Panc1 (cell line): Measurements from ENCODE around the gene RESF1.

Source experiments
- CTCF ChIP-seq: fragments of 450-650 bp; IDR thresholded peaks from 2 replicates; pipeline ENCODE4 v1.5.1; 2017; ENCODE audit warnings: mild to moderate bottlenecking
- POLR2AphosphoS5 ChIP-seq: IDR thresholded peaks from 2 replicates; pipeline ENCODE4 v1.6.1; 2012; ENCODE audit warnings: mild to moderate bottlenecking, low read depth, low read length, moderate library complexity
- REST ChIP-seq, 2 experiments: IDR thresholded peaks; 2 replicates each; pipeline ENCODE4 v1.6.1; 2011 to 2012; ENCODE audit warnings: low read depth in 2 of 2, control low read depth in 1 of 2, low read length in 1 of 2, mild to moderate bottlenecking in 1 of 2, moderate library complexity in 1 of 2; ENCODE audit not compliant: insufficient read depth in 1 of 2
- SIN3A ChIP-seq: IDR thresholded peaks from 2 replicates; pipeline ENCODE4 v1.6.1; 2012; ENCODE audit warnings: low read depth, mild to moderate bottlenecking, low read length, moderate library complexity, borderline replicate concordance; ENCODE audit not compliant: insufficient read depth

DNA sequence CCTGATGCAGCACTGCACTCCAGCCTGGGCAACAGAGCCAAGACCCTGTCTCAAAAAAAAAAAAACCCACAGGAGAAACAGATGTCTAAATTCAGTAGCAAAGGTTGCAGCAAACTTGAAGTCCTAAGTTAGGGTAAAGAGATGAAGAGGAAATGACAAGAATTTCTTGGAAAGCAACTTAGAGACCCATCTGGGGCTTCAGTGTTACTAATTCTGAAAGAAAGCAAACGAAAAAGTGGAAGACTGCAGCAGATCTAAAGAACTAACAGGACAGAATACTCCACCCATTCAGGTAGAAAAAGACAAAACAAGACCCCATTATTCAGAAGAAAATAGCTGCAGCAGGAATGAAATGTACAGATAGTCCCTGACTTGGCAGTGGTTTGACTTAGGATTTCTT lies 31.9 kb downstream of the RESF1 start:
- TF ChIP-seq CTCF (no peak), REST (IDR thresholded peaks at IDR 0.05; ENCODE audit: insufficient read depth in 1 of 2, low read depth in 2 of 2, low read length in 1 of 2) (no peak), SIN3A (no peak), POLR2AphosphoS5 (no peak)
